ENCODE measurements around the gene MBTPS1. TPM values are rescaled to one million over a fixed set of nuclear protein-coding genes. Genes with fewer than 3 reads are reported as not detected.

The MBTPS1 gene
- total RNA-seq, 1 experiment from 2014 or later = 39.2 TPM

DNA sequence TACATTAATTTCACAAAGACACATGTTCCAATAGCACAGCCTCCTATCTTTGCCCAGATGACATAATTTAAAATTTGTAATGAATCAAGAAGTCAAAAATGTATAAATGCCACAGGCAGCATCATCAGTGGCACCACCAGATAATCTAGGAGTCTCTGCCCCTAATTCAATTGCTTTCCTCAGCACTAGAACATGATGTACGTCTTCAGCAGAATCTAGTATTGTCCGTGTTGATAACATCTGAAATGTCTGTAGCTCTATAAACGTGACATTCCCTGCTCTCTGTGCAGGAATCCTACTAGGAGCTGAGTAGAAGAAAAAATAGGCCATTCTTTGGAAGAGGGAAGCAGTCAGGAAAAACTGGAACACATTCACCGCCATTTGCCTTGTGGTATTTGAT is 52.8 kb downstream of the MBTPS1 start:
- H3K4me3 ChIP-seq = no peak overlapping the region
- H3K36me3 ChIP-seq = peaks cover 3% of the 10 kb centered on the region; the same call in 1 of the 2 replicates
- DNase-seq = no peak
- H3K27me3 ChIP-seq = no peaks in the 10 kb centered on the region
- H3K4me1 ChIP-seq = no peaks in the 10 kb centered on the region
- H3K27ac ChIP-seq = no peak overlapping the region
- no peaks in the 10 kb centered on the region for H3K9me3 ChIP-seq (replicated peaks)

DNA sequence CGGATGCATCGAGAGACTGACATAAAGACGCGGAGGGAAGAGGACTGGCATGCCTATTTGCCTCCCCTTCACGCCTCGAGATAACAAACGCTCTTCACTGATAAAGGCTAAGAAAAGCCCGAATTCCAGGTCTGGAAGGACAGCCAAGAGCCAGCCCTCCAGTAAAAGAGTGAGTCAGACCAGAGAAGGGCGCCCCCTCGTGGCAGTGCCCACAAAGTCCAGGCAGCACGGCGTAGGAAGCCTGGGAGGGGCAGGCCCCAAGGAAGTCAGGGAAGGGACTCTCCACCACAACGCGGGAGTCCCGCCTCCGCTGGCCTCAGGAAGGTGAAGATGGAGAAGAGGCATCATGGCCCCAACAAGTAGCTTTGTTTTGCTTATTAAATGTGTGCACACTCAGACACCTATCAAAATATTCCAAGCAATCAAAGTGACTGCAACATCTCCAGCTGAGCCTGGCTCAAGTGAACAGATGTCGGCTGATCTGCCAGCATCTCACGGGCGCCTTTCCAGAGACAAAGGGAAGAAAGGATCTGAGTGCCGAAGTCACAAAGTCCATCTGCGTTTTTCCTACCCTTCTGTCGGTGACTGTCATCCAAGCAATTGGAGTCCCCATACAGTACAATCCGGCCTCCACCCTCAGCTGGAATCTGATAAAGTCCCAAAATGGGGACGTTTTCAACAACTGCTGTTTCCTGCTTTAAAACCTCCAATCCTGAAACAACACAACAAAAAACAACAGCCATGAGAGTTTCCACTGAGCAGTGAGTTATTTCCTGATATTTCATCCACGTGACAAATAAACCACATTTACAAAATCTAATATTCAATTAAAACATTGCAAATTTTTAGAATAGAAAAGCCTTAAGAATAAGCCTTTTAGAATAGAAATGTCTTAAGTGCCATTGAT is 53.8 kb downstream of the MBTPS1 start:
- Histone ChIP-seq H3K4me3 (no peak overlapping the region), H3K4me1 (no peaks in the 10 kb centered on the region), H3K27ac (no peak overlapping the region), H3K36me3 (peaks cover 3% of the 10 kb centered on the region; the same call in 1 of the 2 replicates), H3K9me3 (replicated peaks) (no peaks in the 10 kb centered on the region), H3K27me3 (no peaks in the 10 kb centered on the region)
- DNase-seq = peak; percentile 62 to 76

DNA sequence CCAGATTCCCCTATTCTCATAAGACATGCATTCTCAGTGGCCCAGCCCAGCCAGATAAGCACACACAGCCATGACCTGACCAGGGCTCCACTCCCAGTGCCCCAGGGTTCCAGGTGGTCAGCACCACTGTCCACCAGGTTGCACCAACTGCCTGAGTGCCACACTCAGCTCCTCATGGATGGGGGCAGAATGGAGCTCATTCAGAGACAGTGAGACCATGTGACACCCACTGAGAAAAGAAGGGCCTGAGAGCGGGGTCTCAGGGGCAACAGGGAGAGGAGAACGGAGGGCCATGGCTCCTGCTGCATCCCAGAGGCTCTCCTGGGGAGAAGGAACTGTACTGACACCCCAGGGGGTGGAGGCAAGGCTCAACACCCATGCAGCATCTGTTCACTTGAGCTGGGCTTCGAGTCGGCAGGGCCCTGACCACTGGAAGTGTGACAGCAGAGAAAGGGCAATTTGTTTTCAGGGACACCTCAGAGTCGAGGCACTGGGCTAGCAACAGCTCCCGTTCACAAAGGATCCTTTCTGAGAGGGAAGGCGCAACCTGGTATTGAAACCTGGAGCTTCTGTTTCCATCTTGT is 55.4 kb downstream of the MBTPS1 start:
- Histone ChIP-seq H3K36me3 (no peaks in the 10 kb centered on the region; the same call in 1 of the 2 replicates), H3K27me3 (no peaks in the 10 kb centered on the region), H3K4me3 (no peak overlapping the region), H3K9me3 (replicated peaks) (no peaks in the 10 kb centered on the region), H3K4me1 (no peaks in the 10 kb centered on the region), H3K27ac (no peak overlapping the region)
- DNase-seq = no peak

DNA sequence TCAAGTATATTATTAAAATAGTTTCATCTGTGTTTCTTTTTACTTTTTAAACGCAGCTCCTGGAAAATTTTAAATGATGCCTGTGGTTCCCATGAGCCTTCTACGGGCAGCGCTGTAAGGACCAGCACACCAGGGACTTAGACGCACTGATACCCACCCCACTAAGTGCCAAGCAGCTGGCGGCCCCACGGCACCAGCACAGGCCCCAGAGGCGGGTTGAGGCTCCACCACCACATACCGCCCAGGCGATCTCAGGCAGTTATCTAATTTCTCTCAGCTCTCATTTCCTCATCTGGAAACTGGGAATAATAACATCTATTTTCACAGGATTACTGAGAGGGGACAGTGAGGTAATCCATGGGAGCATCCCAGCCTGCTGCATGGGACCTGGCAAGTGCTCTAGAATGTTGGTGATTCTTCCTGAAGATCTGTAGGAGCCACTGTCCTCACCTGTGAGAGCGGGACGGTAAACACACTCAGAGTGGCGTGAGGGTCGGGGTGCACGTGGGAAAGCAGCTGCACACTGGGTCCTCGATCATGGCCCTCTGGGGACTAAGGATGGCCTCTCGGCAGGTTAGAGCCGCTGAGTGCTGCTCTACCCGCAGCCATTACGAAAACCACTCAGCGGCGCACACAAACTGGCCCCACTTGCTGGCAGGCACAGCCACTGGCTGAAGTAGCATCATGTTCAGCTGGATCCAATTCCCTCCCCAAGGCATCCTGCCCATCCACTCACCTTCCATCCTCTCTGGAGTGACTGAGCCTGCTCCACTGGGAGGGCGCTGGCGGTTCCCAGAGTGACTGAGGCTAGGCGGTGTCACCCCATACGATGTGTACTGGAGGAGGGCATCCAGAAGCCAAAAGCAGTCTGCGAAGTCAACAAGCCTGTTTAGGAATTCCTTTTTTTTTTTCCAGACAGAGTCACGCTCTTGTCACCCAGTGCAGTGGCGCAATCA is 56.5 kb downstream of the MBTPS1 start:
- no peaks in the 10 kb centered on the region for H3K36me3 ChIP-seq
- H3K4me3 ChIP-seq = no peak overlapping the region
- H3K4me1 ChIP-seq = no peaks in the 10 kb centered on the region
- no peak for DNase-seq
- no peaks in the 10 kb centered on the region for H3K9me3 ChIP-seq (replicated peaks)
- no peaks in the 10 kb centered on the region for H3K27me3 ChIP-seq
- H3K27ac ChIP-seq = no peak overlapping the region

DNA sequence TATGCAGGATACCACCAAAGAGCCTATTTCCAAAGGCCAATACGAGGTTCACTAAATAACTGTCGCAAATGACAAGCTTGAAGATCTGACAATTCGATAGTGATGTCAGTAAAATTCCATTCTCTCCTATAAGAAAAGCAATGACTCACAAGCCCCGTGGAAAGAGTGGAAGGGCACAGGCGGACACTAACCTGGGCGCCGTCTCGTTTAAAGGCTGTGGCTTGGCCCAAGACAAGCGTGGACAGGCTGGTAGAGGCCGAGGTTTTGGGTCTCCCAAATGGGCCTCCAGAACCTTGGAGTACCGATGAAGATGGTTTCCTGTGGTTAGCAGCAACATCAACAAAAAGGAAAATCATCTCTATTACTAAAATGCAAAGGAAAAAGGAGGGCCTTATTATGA is 57.6 kb downstream of the MBTPS1 start:
- Histone ChIP-seq H3K9me3 (replicated peaks) (no peaks in the 10 kb centered on the region), H3K27ac (no peak overlapping the region), H3K4me3 (no peak overlapping the region), H3K4me1 (no peaks in the 10 kb centered on the region), H3K27me3 (no peaks in the 10 kb centered on the region), H3K36me3 (no peaks in the 10 kb centered on the region)
- DNase-seq = no peak

DNA sequence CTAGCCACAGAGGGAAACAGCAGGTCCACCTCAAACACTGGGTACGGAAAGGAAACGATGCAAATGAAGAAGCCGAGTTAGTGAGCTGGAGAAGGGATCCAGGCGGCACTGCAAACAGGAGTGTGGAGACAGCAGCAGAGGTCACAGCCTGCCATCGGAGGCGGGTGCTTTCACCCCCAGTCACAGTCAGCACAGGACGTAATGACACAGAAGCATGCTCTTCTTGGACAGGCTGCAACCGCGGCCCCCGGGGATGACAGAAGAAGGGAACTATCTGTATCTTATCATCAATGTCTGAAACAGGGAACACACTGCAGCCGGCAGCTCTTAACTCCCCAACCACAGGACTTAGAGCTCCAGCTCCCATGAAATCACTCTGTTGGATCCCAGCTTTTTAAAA is 58.1 kb downstream of the MBTPS1 start:
- Histone ChIP-seq H3K27me3 (no peaks in the 10 kb centered on the region), H3K36me3 (no peaks in the 10 kb centered on the region), H3K9me3 (replicated peaks) (no peaks in the 10 kb centered on the region), H3K4me3 (no peak overlapping the region), H3K27ac (no peak overlapping the region), H3K4me1 (no peaks in the 10 kb centered on the region)
- no peak for DNase-seq

DNA sequence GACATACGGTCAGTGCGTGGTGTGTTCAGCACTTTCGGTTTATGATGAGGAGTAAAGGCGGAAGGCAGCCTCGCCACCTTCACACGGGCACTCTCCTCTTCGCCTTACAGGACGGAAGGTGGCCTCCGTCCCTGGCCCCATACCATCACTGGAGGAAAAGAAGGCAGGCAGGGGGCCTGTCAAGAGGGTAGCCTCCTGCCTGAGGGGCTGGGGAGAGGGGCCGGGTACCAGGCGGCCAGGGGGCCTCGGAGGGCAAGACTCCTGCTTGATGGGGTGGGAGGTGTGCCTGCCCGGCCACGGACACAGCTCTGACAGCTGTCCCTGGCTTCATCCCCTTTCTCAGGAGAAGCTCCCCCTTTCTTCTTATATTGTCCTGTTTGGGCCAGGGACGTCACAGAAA is 58.5 kb downstream of the MBTPS1 start:
- no peaks in the 10 kb centered on the region for H3K4me1 ChIP-seq
- no peaks in the 10 kb centered on the region for H3K27me3 ChIP-seq
- H3K4me3 ChIP-seq = no peak overlapping the region
- no peak for DNase-seq
- no peak overlapping the region for H3K27ac ChIP-seq
- no peaks in the 10 kb centered on the region for H3K36me3 ChIP-seq
- H3K9me3 ChIP-seq (replicated peaks) = no peaks in the 10 kb centered on the region

DNA sequence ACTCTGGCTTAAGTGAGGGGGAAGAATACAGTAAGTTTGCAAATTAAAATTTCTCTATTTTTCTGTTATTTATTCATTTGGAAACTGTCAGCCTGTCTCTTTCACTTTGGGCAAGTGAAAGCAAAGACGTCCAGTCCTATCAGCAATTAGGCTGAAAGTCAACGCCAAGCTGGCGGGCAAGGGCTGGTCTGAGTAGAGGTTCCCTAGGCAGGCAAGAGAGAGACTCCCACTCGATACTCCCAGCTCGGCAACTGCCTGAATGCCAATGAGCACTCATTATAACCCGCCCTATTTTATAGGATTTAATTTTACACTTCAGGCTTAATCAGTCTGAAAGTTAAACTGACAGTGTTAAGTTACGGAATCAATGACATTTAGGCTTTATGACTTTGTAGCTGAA is 59.8 kb downstream of the MBTPS1 start:
- Histone ChIP-seq H3K4me3 (no peak overlapping the region), H3K27ac (no peak overlapping the region), H3K4me1 (no peaks in the 10 kb centered on the region), H3K27me3 (no peaks in the 10 kb centered on the region), H3K9me3 (replicated peaks) (no peaks in the 10 kb centered on the region), H3K36me3 (no peaks in the 10 kb centered on the region)
- DNase-seq = no peak

DNA sequence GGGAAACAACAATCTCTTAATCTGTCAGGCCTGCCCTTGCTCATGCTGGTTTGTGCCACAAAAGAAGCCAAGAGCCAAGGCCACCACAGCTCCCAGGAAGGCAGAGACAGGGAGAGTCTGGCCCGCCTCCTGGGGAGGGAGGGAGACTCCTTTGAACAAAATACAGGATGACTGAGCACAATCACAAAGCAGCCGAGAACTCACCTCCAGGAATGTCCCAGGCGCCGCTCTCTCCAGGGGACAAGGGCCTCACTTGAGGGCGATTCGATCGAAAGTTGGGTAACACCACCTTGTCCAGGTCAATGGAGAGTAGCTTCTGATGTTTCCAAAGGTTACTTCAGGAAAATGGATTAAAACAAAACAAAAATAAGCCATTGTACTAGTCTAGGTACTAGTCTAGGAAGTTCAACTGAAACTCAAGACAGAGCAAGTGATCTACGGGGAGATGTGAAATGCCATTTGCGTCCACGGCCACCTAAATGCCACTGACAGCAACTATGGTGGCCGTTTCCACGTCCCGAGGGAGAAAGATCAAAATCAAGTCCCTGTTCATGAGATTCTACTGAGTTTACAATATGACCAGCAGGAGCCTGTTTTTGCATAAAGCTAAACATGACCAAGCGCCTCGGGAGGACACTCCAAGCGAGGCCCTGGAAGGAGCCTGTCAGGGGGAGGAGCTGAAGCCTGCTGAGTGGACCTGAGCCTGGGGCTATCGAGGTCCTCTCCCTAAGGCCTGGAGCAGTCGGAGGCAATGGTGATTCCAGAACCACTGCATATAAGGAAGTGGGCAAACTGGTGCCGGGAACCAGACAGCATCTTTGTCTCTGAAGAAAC is 60.7 kb downstream of the MBTPS1 start:
- DNase-seq = no peak
- no peaks in the 10 kb centered on the region for H3K36me3 ChIP-seq
- no peak overlapping the region for H3K4me3 ChIP-seq
- H3K27me3 ChIP-seq = no peaks in the 10 kb centered on the region
- H3K9me3 ChIP-seq (replicated peaks) = no peaks in the 10 kb centered on the region
- no peaks in the 10 kb centered on the region for H3K4me1 ChIP-seq
- no peak overlapping the region for H3K27ac ChIP-seq

DNA sequence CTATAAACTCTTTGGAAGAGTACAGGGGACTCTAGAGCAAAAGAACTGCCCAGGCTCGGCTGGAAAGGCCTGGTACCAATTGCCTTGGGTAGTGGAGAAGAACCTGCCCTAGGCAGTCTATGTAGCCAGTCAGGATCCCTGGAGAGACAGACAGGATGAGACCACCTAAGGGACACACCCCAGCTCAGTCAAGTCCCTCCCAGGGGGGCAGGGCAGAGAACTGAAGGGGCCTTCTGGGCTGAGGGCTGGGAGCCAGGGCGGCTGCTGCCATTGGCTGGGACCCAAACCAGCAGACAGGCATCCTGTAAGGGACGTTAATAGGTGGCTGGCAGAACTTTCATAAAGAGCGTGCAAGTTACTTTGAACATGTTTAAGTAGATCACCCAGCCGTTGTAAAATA is 61.4 kb downstream of the MBTPS1 start:
- Histone ChIP-seq H3K27me3 (no peaks in the 10 kb centered on the region), H3K36me3 (no peaks in the 10 kb centered on the region), H3K4me3 (no peak overlapping the region), H3K27ac (no peak overlapping the region), H3K9me3 (replicated peaks) (no peaks in the 10 kb centered on the region), H3K4me1 (no peaks in the 10 kb centered on the region)
- DNase-seq = no peak

DNA sequence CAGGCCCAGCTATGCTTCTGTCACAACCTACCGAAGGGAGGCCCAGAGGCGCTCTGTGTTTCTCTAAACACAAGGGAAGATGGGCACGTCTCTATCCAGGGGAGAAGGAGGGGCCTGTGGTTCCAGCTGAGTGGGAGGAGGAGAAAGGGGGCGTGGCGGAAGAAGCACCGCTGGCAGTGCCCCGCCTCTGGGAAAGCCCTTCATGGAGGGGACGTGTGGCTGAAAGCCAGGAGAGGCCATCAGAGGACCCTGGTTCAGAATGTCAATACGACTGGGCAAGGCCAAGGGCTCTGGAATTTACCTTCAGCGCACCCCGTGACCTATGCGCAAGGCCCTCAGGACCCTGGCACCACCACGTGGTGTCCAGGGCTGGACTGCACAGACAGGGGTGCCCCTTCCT is 61.8 kb downstream of the MBTPS1 start:
- no peaks in the 10 kb centered on the region for H3K4me1 ChIP-seq
- H3K36me3 ChIP-seq = no peaks in the 10 kb centered on the region
- no peaks in the 10 kb centered on the region for H3K9me3 ChIP-seq (replicated peaks)
- no peak overlapping the region for H3K27ac ChIP-seq
- no peak overlapping the region for H3K4me3 ChIP-seq
- no peaks in the 10 kb centered on the region for H3K27me3 ChIP-seq
- no peak for DNase-seq

DNA sequence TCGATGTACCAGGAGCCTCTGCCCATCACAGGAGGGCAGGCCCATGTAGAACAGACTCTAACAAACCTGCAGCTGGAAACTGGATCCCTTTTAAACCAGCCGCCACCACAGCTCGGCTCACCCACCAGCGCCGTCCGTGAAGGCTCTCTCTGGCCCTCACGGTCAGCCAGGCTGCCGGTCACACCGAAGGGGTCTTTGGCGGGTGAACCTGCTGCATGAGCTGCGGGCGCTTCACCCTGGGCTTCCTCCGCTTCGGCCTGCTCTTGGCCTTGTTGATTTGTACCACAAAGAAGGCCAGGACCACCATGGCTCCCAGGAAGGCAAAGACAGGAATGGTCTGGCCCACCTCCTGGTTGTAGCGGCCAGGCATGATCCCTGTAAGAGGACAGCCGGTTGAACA is 62.5 kb downstream of the MBTPS1 start:
- Histone ChIP-seq H3K27me3 (no peaks in the 10 kb centered on the region), H3K36me3 (no peaks in the 10 kb centered on the region), H3K4me3 (no peak overlapping the region), H3K4me1 (no peaks in the 10 kb centered on the region), H3K27ac (no peak overlapping the region), H3K9me3 (replicated peaks) (no peaks in the 10 kb centered on the region)
- no peak for DNase-seq

DNA sequence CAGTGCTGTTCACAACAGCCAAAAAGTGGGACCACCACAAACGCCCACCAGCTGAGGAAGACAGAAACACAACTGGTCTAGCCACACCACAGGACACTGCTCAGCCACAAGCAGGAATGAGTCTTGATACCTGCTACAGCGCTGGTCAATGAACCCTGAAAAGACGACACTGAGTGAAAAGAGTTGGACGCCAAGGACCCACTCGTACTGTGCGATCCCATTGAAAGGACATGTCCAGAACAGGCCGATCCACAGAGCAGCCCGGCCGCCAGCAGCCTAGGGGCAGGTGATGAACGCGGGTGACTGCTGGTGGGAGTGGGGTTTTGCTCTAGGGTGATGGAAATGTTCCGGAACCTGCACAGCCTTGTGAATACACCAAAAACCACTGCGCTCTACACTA is 63.5 kb downstream of the MBTPS1 start:
- H3K36me3 ChIP-seq = no peaks in the 10 kb centered on the region
- no peaks in the 10 kb centered on the region for H3K4me1 ChIP-seq
- H3K27ac ChIP-seq = no peak overlapping the region
- H3K4me3 ChIP-seq = no peak overlapping the region
- H3K9me3 ChIP-seq (replicated peaks) = no peaks in the 10 kb centered on the region
- DNase-seq = no peak
- no peaks in the 10 kb centered on the region for H3K27me3 ChIP-seq

DNA sequence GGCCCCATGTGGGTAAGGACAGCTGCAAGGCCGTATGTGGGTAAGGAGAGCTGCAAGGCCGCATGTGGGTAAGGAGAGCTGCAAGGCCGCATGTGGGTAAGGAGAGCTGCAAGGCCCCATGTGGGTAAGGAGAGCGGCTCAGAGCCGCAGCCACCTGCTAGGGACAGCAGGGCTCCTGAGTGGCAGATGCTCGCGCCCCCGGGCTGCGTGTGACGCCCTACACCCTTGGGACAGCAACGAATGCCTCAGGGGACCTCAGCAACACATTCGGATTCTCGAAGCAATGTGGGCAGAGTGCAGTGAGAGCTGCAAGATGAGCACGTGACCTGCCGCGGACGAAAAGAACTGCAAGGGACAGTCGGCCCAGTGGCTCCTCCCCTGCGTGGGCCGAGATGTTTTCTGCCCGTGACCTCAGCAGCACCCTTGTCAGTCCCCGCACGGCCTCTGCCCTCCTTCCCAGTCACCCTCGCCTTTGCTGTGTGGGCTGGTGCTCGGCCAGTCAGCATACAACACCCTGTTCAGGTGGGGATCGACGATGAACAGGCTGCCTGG is 64.6 kb downstream of the MBTPS1 start:
- Histone ChIP-seq H3K27me3 (no peaks in the 10 kb centered on the region), H3K27ac (no peak overlapping the region), H3K4me3 (no peak overlapping the region), H3K4me1 (no peaks in the 10 kb centered on the region), H3K36me3 (no peaks in the 10 kb centered on the region), H3K9me3 (replicated peaks) (no peaks in the 10 kb centered on the region)
- DNase-seq = no peak
